CD4-positive, alpha-beta T cell treated with Interleukin-4 for 1 hour (primary cell): ENCODE measurements around the gene SHC3.
A peak's percentile ranks its signal among the peaks of the same experiment; 100 is the strongest.

Experiments used
- DNase-seq, 2 donors: peaks; one replicate each; pipeline ENCODE4 v3.0.0-alpha.2; 2020 to 2022

The SHC3 gene

DNA sequence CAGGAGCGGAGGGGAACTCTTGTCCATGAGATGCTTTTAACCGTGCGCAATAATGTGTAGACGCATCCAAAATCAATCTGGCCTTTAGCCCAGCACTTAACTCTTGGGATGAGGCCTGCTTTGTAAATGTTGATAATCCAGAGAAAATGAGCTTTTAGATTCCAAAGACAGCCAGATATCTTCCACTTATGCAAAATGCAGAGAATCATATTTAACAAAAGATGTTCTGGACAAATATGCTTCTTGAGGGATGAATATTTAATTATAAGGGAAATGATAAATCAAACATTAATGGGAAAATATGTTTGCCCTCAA, 181.7 kb downstream of the SHC3 start:
- DNase-seq = no peak

DNA sequence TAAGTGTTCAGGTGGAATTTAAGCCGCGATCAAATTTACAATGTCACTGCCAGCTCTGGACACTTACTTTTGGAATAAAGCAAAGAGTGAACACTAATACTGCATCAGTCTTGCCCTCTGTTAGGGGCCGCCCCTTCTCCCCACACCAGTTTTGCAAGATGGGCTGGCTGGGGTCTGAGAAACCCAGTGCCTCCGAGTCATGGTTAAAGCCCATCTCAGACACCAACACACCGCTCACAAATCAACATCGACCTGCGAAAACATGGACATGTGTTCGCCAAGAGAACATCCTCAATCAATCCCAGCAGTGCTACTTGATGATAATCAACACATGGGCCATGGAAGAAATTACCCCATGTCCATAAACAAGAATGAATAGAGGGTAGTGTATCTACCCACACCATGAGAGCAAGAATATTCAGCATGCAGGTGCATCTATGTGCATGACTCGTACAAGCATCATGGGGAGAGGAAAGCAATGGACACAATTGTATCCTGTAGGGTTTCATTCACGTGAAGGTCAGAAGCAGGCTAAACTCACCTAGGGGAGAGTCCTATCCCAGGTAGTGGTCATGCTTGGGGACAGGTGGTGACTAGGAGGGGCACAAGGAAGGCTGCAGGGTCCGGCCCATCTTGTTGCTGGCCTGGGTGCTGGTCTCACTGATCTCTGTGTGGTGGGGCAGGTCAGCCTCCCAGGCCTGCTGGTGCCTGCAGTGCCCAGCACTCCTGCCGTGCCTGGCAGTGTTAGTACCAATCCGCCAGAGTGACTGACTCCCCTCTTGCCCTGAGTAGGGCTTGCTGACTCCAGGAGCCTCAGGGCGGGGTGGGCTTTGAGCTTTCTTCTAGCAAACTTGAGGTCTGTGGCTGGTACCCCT, 182.3 kb downstream of the SHC3 start:
- DNase-seq = no peak

DNA sequence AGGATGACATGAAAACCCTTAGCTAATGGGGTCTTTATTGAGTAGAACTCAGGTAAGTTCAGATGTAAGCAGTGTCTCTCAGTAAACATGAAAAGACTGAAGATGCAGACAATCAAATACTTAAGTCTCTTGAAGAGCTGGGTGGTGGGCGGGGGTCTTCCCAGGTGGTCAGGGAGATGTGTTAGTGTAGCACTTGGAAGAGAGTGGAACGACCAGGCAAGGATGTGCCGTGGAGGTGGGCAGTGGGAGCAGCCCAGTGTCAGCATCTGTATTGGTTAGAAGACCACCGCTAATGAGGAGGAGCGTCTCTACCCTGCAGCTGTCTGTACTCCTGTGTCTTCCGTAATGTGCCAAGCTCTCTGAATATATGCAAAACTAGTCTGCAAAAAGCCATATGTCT, 183.0 kb downstream of the SHC3 start:
- DNase-seq = no peak

DNA sequence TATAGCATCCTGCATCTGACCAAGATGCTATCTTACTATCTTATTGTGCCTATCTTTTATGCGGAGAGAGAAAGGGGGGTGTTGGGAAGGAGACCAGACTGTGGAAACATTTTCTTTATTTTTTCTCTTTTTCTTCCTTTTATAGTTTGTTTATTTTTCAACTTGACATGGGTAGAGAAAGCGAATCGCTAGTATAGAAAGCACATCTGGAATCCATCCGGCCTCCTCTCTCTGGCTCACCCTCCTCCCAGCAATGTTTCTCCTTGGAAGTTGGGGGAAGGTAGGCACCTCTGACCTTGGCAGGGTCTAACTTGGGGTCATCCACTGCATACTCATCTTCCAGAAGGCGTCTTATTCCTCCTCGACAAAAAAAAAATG, 183.4 kb downstream of the SHC3 start:
- no peak for DNase-seq

DNA sequence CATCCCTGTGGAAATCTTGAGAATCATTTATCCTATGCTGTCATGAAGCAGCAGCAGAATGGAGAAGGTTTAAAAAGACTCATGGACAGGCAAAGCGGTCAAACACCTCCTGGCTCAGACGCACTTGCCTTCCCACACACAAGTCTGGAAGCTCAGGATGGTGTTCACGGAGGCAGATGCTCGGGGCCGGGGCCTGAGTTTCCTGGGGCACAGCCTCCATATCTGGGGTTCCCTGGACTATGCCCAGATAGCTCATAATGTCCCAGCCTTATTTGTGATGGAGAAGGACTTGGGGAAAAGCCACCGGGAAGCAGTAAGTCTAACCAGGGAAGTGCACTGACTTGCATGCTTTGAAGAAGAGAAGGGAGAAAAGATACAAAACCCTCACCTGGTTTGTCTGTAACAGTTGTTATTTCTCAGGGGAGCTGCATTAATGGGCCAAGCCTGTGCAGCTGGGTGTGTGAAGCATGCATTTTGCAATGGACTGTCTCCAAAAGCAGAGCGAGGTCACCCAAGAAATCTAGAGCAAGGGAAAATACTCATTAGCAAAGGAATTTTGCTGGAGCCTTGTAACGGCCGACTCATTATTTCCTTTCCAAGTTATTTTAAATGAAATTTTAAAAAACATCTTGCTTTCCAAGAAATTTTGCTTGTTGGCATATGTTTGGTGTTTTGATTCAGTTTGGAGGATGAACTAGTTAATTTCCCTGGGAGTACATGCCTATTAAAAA, 184.0 kb downstream of the SHC3 start:
- no peak for DNase-seq

DNA sequence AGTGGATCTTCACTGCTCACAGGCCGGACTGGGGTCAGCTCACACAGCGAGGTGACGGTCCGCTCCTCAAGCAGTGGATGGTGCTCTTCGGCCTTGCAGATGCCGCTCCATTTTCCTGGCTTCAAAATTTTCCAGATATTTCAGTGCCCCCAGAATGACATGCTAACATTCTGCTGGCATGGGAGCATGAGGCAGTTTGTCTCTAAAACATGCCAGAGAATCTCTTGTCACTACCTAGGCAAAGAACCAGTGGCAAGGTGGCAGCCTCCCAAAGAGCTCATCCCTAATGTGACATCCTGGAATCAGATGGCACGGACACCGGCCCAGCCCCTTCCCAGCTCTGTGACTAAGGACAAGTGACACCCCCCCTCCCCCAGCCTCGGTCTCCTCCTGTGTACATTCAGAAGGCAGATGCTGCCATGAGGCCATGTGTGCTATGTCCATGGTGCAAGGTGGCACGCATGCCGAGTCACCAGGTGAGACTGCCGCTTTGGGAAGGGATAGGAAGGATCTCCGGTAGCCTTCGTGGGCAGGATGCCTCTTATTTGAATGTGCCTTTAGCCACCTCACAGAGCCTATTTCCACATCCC, 184.7 kb downstream of the SHC3 start:
- no peak for DNase-seq

DNA sequence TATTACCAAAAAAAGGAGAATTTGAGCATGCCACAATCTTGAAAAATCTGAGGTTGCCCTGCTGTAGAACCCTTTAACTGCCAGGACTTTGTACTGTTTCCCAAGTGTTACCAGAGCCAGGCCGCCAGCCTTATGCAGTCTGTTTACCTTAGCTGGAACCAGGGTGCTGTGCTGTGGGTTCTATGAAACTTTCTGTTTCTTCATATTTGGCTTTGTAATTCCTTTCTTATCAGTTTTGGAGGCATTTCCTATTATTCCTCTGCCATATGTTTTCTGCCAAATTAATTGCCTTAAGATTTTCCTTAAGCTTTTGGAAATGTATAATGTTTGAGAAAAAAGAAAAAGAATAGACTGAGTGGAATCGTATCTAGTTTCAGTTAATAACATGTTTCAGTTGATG, 185.3 kb downstream of the SHC3 start:
- DNase-seq = no peak

DNA sequence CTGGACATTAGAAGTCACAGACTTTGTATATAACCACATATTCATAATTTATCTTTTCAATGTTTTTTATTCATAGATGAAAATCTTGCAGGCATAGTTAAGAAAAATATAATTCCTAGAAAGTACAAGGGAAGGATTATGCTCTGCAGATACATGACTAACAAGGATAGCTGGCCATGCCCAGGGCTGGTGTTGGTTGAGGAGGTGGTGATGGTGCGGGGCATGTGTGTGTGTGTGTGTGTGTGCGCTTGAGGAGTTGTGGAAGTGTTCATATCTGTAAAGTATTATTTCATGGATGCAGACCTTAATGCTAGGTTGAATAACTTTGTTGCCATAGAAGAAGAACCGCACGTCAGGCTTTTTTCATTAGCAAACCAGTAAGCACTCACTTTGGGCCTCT, 186.1 kb downstream of the SHC3 start:
- no peak for DNase-seq

DNA sequence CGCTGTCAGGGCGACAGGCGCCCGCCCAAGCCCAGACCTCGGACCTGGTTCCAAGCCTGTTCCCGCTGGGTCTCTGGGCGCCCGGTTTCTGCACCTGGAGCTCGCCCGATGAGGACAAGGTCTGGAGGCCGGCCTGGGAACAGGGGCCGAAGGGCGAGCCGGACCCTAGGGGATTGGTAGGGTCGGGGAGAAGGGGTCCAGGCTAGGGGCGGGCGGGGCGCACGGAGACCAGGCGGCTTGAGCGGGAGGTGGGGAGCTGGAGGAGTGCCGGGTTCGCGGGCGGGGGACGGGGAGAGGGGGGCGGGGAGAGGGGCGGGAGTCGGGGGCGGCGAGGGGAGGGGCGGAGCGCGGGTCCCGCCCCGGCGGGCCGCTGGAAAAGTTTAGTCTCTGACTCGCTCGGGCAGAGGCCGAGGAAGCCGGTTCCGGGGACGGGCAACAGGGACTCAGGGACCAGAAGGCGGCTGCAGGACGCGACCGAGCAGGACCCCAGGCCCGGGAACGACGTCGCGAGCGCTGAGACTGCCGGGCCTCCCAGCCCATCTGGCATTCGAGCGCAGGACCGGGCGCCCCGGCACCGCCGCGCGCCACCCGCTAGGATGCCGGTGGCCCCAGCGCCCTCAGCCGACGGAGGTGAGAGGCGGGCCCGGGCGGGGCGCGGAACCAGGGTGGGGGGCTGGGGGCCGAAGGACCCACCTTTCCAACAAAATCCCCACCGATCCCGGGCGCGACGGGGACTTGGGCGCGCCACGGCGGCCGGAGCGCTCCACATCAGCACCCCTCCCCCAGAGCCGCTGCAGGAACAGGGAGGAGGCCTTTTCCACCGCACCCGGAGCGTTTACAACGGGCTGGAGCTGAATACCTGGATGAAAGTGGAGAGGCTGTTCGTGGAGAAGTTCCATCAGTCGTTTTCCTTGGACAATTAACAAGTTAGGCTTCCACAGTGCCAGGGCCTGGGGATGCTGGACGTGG, 187.3 kb downstream of the SHC3 start, which contains the start of gene S1PR3:
TSS of gene S1PR3 (plus strand) at position 403 of the 969 bp plus-strand sequence. CDS start 9,733 bp downstream, outside the sequence.
- DNase-seq = peak in 1 of 2 donors; percentile 22

DNA sequence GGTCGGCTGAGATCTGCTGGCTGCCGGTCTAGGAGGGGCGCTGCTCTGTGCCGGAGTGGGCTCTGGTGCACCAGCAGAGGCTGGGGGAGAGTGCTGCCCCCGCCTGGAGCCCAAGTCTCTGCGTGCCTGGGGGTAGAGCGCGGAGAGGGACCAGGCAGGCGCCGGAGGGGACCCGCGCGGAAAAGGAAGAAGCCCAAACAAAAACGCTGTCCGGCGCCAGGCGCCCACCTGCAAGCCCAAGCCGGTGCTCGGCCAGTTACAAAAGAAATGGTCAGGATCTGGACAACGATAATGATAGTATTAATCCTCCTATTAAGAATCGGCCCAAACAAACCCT, 187.9 kb downstream of the SHC3 start:
- no peak for DNase-seq

DNA sequence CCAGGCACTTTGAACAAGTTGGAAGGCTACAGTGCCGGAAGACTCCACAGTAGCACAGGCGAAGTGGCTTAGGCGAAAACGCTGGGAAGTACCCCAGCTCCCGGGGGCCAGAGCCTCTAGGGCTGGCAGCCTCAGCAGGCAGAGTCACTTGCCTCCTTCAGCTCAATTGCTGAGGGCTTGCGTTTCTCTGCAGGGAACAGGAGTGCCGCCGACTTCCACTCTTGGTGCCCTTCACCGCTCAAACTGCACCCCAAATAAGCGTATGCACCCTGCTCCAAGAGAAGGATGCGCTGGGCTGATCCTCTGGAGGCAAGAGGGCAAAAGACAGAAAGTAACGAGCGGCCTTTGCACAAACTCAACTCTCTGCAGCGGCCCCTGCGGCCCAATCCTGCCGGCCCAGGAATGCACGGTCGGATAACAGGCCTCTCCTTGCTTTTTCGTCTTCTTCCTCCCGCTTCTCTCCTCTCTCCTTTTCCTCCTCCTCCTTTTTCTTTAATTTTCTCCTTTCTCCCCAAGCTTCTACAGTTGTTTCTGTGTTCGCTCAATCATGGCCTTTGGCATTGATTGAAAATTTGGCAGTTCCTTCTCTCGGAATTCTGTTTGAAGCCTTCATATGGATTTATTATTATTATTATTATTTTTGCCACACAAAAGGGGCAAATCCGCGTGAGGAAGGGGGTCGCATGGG, 188.4 kb downstream of the SHC3 start:
- DNase-seq = no peak

DNA sequence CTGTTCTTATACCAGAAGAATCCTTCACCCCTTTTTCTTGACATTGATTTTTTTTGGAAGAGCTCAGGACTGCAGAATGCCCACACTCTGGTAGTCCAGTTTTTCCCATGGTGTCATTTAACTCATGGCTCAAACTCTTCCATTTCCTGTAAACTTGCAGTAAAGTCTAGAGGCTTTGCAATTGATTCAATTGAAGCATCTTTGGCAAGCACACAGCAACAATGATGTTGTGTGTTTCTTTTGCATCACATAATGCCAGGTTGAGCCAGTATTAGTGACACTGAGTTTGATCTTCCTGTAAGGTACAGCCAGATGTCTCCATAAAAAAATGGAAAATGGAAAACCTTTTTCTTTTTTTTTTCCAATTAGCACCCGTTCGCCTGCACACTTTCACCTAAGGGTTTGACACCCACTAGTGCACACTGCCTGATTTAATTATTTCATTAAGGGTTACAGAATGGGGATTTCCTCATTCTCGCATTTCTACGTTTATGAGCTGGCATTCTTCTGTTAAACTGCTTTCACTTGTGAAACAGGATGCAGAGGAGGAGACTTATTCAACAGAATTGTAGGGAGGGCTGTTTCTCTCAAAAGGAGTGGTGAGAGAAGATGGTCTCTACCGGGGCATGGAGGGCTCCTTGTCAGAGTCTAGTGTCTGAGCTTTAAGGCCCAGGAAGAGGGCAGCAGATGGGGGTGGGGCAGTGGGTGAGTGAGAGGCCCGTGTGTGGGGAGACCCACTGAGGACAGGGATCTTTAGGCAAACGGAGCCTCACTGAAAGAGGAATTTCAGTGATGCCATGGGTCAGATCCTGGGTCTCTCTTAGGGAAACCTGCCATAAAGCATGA, 189.6 kb downstream of the SHC3 start:
- peak in 1 of 2 donors; percentile 17 for DNase-seq

DNA sequence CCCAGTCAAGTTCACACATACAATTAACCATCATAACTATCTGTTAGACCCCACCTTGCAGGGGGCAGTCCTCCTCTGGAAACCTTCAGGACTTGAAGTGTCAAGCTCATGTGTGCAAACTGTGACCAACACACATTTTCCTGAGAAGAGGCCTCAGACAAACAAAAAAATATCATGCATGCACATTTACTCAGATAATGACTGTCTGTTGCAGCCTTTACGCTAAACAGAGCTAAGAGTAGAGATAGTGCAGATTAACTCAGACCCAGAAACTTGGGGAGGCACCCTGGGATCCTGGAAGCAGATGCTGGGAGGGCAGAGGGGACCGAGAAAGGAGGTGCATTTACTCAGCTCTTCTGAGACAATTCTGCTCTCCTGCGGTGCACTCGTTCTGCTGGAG, 191.0 kb downstream of the SHC3 start:
- no peak for DNase-seq

DNA sequence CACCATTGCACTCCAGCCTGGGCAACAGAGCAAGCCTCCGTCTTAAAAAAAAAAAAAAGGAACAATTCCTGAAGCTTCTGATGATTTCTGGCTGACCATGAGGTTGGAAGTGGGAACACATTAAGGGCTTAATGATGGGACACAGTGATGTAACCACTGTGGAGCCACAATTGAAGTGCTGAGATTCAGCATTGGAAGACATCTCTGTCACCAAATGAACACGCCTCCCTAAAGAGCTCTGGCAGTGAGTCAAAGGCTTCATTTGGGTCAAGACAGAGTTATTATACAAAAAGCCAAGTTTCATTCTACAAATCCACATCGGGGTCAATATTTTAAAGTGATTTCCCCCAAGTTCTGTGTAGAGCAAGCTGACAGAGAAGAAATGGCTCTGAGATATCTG, 191.8 kb downstream of the SHC3 start:
- no peak for DNase-seq

DNA sequence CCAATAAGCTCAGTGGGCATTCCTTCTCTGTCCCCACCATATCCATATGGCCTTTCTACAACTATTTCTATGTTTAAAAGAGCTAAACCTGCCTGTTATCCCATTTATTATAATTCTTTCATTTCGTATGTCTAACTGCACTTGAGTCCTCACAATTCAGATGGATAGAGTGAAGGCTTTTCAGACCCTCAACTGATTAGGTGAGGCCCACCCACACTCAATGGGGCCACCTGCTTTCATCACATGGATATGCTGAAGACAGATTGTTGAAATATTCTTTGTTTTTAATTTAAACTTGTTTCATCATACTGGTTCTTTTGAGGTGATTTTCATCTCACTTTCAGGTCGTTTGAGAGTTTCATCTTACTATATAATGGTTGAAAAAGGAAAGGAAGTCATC, 193.0 kb downstream of the SHC3 start:
- DNase-seq = no peak

DNA sequence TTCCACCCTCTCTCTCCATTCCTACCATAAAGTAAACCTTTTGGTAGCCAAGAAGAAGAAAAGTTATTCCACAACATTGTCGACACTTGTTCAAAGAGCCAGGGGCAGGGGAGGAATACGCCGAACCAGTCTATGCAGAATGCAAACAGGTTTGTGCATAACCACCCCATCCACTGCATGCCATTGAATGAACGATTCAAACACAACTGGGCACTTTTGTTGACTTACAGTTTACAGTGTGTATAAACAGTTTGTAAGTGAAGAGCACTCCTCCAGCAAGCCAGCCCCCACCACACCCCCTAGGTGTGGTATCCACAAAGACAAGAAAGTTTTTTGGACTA, 194.1 kb downstream of the SHC3 start:
- no peak for DNase-seq

DNA sequence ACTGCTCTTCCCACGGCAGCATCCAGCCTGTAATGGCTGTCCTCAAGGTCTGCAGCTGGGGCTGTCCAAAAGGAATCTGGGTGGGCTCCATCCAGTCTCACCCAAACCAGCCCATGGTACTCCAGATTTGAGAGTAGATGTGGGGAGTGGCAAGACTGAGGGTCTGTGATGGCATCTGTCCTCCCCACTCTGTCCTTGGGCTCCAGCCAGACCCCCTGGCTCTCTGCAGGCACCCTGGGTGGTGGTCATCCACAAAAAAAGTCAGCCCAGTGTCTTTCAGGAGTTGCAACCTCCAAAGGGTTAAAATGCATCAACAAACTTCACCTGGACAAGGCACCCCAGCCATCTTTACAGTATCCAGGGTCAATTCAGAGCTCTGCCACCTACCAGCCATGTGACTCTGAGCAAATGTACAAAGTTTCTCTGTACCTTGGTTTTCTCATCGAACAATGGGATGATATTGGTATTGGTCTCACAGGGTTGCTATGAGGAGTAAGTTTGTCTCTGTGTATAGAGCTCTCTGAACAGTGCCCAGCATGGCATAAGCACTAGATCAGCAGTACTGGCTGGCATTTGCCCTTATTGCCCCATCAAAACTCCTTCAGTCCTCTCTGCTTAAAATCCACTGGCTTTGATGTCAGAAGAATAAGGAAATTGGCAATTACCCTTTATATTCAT, 194.6 kb downstream of the SHC3 start:
- no peak for DNase-seq

DNA sequence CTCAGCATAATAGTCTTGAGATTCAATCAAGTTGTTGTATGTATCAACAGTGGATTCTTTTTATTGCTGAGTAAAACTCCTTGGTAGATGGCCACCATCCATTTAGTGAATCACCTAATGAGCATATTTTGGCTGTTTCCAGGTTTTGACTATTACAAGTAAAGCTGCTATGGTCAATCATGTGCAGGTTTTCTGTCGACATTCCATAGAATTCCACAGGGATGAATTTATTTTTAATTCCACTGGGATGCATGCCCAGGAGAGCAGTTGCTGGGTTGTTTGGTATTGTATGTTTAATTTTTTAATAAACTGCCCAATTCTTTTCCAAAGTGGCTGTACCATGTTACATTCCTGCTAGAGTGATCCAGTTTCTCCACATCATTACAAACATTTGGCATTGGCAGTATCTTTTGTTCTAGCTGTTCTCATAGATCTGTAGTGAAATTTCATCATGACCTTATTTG, 197.8 kb downstream of the SHC3 start:
- DNase-seq = no peak

DNA sequence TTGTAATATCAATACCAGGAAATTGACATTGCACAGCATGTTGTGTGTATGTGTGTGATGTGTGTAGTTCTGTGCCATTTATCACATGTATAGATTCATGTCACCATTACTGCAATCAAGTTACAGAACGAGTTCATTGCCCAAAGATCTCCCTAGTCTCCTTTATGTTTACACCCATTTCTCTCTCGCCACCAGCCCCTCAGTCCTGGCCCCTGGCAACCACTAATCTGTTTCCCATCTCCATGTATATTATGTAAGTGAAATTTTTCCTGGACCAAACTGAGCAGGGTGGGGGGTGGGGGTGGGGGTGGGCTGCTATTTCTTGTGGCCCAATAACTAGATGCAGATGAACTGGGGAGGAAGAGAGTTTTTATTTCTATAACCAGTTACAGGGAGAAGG, 198.8 kb downstream of the SHC3 start:
- DNase-seq = no peak

DNA sequence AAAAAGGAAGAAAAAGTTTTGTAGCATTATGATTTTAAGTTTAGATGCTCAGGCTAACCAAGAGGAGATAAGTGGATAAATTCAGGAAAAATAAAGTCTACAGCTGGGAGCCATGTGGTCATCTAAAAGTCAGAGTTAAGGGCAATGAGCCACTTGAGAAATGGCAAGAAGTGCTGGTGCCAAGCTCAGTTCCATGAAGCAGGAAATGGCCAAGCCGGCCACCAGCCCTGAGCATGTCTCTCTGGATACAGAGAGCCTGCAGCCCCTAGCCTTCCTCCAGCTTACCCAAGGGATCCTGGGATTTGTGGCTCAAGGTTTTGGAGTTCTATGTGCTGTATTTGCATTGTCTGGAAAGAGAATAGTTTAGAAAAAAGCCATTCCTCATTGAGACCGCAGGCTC, 199.6 kb downstream of the SHC3 start:
- no peak for DNase-seq

DNA sequence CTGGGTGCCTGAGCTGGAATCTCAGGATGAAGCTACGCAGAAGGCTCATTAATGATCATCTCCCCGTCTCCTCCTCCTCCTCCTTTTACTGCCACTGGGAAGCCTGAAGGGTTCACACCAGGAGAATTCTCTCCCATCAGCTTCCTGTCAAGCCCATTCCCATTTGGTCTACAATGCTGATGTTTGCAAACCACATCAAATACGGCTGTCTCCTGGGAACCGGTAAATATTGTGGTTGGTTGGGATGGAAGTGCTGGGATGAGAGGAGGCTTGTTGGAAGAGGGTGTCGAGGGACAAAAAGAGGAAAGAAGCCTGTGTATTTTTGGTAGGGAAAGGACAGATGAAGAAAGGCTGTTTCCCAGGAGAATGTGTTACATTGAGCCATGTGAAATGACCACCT, 200.6 kb downstream of the SHC3 start:
- DNase-seq = no peak
